HG03175 (cell line): ENCODE results near the gene SEBOX.

Experiments
- ATAC-seq: cut with Tn5 transposase; IDR thresholded peaks from one replicate; pipeline ENCODE4 v1.9.1; 2021; ENCODE audit warnings: mild to moderate bottlenecking, moderate library complexity; ENCODE audit not compliant: unreplicated experiment

SEBOX gene

GRCh38 chr17:28364665-28365363, at the start of gene SEBOX:
Gene SEBOX, minus strand, starts transcription at chr17:28365199. Its CDS starts 48 bp downstream, at chr17:28365151.
- no peak for ATAC-seq

GRCh38 chr17:28413804-28414203, 48.8 kb upstream of the SEBOX start:
- ATAC-seq: no peak

GRCh38 chr17:28412099-28412498, 47.1 kb upstream of the SEBOX start:
- ATAC-seq: no peak

- no peak for ATAC-seq
These were observed 42.9 kb upstream of the SEBOX start for GRCh38 chr17:28407974-28408306.

- no peak for ATAC-seq
These were observed 42.4 kb upstream of the SEBOX start for GRCh38 chr17:28407130-28407973.

GRCh38 chr17:28406473-28406814, 41.4 kb upstream of the SEBOX start:
- peak; percentile 10 for ATAC-seq

GRCh38 chr17:28405632-28406472, 40.9 kb upstream of the SEBOX start, which contains the start of gene SLC46A1:
Gene SLC46A1, minus strand, starts transcription at chr17:28406212. Its CDS starts 98 bp downstream, at chr17:28406114.
- peak; percentile 65 for ATAC-seq

GRCh38 chr17:28404812-28405570, 40.0 kb upstream of the SEBOX start:
- no peak for ATAC-seq

GRCh38 chr17:28404461-28404811, 39.4 kb upstream of the SEBOX start:
- no peak for ATAC-seq

GRCh38 chr17:28404007-28404406, 39.0 kb upstream of the SEBOX start:
- no peak for ATAC-seq

GRCh38 chr17:28402844-28403243, 37.8 kb upstream of the SEBOX start:
- no peak for ATAC-seq

GRCh38 chr17:28402224-28402630, 37.2 kb upstream of the SEBOX start:
- ATAC-seq: no peak

- no peak for ATAC-seq
These were observed 34.8 kb upstream of the SEBOX start for GRCh38 chr17:28399808-28400207.

- no peak for ATAC-seq
These were observed 33.4 kb upstream of the SEBOX start for GRCh38 chr17:28398280-28398981.

GRCh38 chr17:28397687-28398279, 32.8 kb upstream of the SEBOX start:
- no peak for ATAC-seq

- ATAC-seq: no peak
These were observed 32.3 kb upstream of the SEBOX start for GRCh38 chr17:28397275-28397674.

GRCh38 chr17:28396635-28397239, 31.7 kb upstream of the SEBOX start:
- ATAC-seq: no peak

GRCh38 chr17:28395968-28396367, 31.0 kb upstream of the SEBOX start:
- ATAC-seq: no peak

GRCh38 chr17:28395426-28395825, 30.4 kb upstream of the SEBOX start:
- no peak for ATAC-seq
